BJ (cell line): ENCODE results near the gene IDI2. TPM values are rescaled to one million over a fixed set of nuclear protein-coding genes. Genes with fewer than 3 reads are reported as not detected.

Source experiments
- CTCF ChIA-PET: fragments of 350-600 bp; formaldehyde crosslinking; extraction: SDS; loops from one replicate; lab custom pipeline; 2021; ENCODE audit warnings: antibody characterized with exemption, inconsistent platforms; lab: Yijun Ruan, JAX
- POLR2A ChIA-PET: fragments of 300-600 bp; sonication (Branson Sonifier 250); formaldehyde crosslinking; extraction: SDS; loops from one replicate; lab custom pipeline; 2021; ENCODE audit warnings: antibody characterized with exemption; lab: Charles Lee
- DNase-seq: peaks from one replicate; pipeline ENCODE4 v3.0.0-alpha.2; 2011; ENCODE audit warnings: low read depth
- H3K27me3 ChIP-seq: 2 replicates; pipeline ENCODE4 v1.6.0; 2011; ENCODE audit warnings: low read length; ENCODE audit not compliant: control insufficient read depth, insufficient read depth
- H3K36me3 ChIP-seq: 2 replicates; pipeline ENCODE4 v1.5.1; 2011; ENCODE audit warnings: low read length; ENCODE audit not compliant: control insufficient read depth, insufficient read depth
- H3K4me3 ChIP-seq: 2 replicates; pipeline ENCODE4 v1.5.1; 2011; ENCODE audit warnings: low read depth, mild to moderate bottlenecking, control low read depth, low read length
- polyA plus RNA-seq: library from polyadenylated mRNA; depleted of rRNA; stranded (reverse); fragments of >200 nt; gene quantifications from 2 replicates; pipeline ENCODE4 v1.2.3, GENCODE V29; 2011
- TF ChIP-seq, protein P1 (sequence below): IDR thresholded peaks from 2 replicates; pipeline ENCODE4 v1.5.1; 2011; ENCODE audit warnings: low read depth, mild to moderate bottlenecking, control low read depth, inconsistent platforms, low read length, moderate library complexity; ENCODE audit not compliant: insufficient read depth

Gene IDI2
- polyA plus RNA-seq, 1 experiment: not detected

DNA sequence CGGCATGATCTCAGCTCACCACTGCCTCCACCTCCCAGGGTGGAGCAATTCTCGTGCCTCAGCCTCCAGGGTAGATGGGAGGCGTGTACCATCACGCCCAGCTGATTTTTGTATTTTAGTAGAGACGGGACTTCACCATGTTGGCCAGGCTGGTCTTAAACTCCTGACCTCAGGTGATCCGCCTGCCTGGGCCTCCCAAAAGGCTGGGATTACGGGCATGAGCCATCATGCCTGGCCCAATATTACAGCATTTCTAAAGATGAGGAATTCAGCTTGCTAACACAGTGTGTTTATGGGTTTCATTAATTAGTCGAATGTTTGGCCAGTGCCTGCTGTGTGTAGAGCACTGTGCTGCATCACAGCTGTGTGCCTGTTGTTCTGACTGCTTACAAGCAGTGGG is 34.2 kb upstream of the IDI2 start:
- TF ChIP-seq, protein P1, sequence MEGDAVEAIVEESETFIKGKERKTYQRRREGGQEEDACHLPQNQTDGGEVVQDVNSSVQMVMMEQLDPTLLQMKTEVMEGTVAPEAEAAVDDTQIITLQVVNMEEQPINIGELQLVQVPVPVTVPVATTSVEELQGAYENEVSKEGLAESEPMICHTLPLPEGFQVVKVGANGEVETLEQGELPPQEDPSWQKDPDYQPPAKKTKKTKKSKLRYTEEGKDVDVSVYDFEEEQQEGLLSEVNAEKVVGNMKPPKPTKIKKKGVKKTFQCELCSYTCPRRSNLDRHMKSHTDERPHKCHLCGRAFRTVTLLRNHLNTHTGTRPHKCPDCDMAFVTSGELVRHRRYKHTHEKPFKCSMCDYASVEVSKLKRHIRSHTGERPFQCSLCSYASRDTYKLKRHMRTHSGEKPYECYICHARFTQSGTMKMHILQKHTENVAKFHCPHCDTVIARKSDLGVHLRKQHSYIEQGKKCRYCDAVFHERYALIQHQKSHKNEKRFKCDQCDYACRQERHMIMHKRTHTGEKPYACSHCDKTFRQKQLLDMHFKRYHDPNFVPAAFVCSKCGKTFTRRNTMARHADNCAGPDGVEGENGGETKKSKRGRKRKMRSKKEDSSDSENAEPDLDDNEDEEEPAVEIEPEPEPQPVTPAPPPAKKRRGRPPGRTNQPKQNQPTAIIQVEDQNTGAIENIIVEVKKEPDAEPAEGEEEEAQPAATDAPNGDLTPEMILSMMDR: no peak
- CTCF ChIA-PET: interaction anchor here (1.0 kb wide), 1 partner anchor 1984 kb away, joined by 3 read pairs; no protein-coding TSS in a partner anchor
- Histone ChIP-seq H3K4me3 (no peak overlapping the region), H3K27me3 (no peaks in the 10 kb centered on the region), H3K36me3 (peaks cover 4% of the 10 kb centered on the region; the same call in 1 of the 2 replicates)
- POLR2A ChIA-PET: no interaction called here
- no peak for DNase-seq

DNA sequence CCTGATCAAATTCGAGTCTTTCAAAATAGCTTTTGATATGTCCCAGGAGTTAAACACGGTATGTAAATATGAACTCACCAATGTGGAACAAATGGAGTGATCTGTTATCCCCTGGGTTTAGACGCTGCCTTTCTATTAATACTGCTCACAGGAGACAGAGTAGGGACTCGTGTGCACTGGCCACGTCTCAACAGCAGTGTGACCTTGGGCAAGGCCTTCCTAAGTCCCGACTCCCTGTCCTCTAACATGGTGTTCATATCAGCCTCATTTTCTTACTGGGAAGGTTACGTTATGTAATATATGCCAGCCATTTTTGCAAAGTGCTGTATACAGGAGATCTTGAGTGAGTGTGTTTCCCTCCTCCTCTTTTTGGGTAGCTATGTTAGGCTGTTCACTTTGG is 32.4 kb upstream of the IDI2 start:
- TF ChIP-seq, protein P1: no peak
- CTCF ChIA-PET: no interaction called here
- no peak for DNase-seq
- POLR2A ChIA-PET: no interaction called here
- H3K4me3 ChIP-seq: no peak overlapping the region
- H3K27me3 ChIP-seq: no peaks in the 10 kb centered on the region
- peaks cover 1% of the 10 kb centered on the region for H3K36me3 ChIP-seq

DNA sequence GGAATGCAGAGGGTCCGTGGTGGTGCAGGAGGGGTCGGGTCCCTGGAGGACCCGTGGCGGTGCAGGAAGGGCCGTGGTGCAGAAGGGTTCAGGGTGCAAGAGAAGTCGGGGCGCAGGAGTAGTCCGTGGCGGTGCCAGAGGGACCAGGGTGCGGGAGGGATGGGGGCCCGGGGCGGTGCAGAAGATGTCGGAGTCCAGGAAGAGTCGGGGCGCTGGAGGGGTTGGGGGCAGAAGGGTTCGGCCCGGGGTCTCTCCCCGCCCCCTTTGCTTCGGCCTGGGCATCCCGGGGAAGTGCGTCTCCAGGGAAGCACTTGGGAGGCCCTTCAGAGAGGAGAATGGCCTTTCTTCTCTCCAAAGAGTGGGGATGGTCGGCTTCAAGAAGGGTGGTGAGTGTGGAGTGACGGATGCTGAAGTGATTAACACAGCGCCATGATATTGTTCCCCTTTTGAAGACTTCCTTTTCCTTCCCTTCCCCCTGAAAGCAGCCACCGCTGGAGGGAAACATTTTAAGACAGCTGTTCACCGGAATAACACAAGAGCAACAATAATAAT is 31.5 kb upstream of the IDI2 start:
- ChIA-PET CTCF (no interaction called here), POLR2A (no interaction called here)
- TF ChIP-seq, protein P1: no peak
- DNase-seq: no peak
- Histone ChIP-seq H3K4me3 (peak overlapping the region; percentile 99), H3K36me3 (peaks cover 1% of the 10 kb centered on the region), H3K27me3 (no peaks in the 10 kb centered on the region)

DNA sequence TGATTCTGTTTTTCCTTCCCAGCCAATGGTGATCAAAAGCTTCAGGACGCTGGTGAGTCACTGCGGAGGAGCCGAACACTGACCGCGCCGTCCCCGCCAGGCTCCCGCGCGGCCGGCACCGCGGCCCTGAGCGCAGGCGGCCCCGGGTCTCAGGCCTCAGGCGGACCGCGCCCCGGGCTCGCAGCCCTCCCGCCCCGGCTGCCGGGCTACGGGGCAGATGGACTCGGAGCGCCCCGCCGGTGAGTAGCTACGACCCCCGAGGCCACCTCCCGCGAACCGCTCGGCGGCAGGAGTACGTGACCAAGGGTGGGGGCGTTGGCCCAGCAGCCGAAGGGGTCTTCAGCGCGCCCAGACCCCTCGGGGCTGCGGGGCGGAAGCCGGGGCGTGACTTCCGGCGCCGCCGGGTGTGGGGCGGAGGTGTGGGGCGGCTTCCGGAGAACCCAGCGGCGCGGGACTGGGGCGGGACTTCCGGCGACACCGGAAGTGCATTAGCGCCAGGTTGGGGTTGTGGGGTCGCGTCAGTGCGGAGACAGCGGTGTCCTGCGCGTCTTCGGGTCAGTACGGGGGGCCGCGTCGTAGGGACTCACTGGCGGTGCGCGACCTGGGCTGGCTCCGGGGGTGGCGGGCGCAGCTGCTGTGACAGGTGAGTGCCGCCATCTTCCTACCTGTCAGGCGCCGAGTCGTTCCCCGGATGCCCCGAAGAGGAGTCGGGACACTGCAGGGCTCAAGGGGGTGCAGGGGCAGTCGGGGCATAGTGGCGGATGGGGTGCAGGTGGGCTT is 30.9 kb upstream of the IDI2 start, which contains the start of gene WDR37:
Gene WDR37, plus strand, starts transcription at position 60 of the 780 bp plus-strand sequence. CDS start 15,771 bp downstream, outside the sequence.
- ChIA-PET CTCF (interaction anchor here (1.0 kb wide), 1 partner anchor 1987 kb away, joined by 4 read pairs; no protein-coding TSS in a partner anchor), POLR2A (interaction anchor here (0.7 kb wide), 1 partner anchor 763 kb away, joined by 3 read pairs; no protein-coding TSS in a partner anchor)
- DNase-seq: peak; percentile 39
- H3K4me3 ChIP-seq: peak within 1 kb of the TSS; percentile 99
- H3K36me3 ChIP-seq: peaks cover 1% of the 10 kb centered on the region
- H3K27me3 ChIP-seq: no peaks in the 10 kb centered on the region
- TF ChIP-seq, protein P1: no peak

DNA sequence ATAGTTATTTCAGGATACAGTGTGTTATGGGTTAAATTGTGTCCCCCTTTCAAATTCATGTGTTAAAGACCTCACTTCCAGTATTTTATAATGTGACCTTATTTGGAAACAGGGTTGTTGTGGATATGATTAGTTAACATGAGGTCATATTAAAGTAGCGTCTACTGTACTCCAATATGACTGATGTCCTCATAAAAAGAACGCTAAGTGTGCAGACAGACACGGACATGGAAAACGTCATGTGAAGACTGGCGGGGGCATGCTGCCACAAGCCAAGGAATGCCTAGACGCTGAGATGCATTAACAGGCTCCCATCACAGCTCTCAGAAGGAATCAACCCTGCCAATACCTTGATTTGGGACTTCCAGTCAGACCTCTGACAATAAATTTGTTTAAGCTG is 29.0 kb upstream of the IDI2 start:
- peak overlapping the region; percentile 2; the same call in 1 of the 2 replicates for H3K4me3 ChIP-seq
- ChIA-PET POLR2A (no interaction called here), CTCF (no interaction called here)
- TF ChIP-seq, protein P1: no peak
- no peak for DNase-seq
- H3K36me3 ChIP-seq: peaks cover 1% of the 10 kb centered on the region
- H3K27me3 ChIP-seq: no peaks in the 10 kb centered on the region
